ENCODE data around the gene ART3. TPM values are rescaled to one million over a fixed set of nuclear protein-coding genes. Genes with fewer than 3 reads are reported as not detected.

The ART3 gene
- total and polyA plus RNA-seq, 12 donors = 38.4 to 250 (median 69.6) TPM

- no peak for TF ChIP-seq CTCF (IDR thresholded peaks at IDR 0.05)
- H3K27ac ChIP-seq = no peak overlapping the region
- H3K27me3 ChIP-seq = no peaks in the 10 kb centered on the region
- peaks cover 0 to 13% (median 0%) of the 10 kb centered on the region in 9 donors for H3K4me1 ChIP-seq
- H3K4me3 ChIP-seq = no peak overlapping the region
- no peak for DNase-seq
- intact Hi-C loops (cut with DNase I) = no loop called here
- WGBS, 2 donors = 63 to 65% methylated on average over 5 of the region's 5 CpGs
- ATAC-seq = no peak
- H3K9me3 ChIP-seq = no peaks in the 10 kb centered on the region
- peaks cover 0 to 22% (median 5%) of the 10 kb centered on the region in 9 donors for H3K36me3 ChIP-seq
Observed at GRCh38 chr4:76108467-76109181, 34.1 kb downstream of the ART3 start.

GRCh38 chr4:76116821-76117220 lies 42.3 kb downstream of the ART3 start:
- WGBS, 2 donors = 94 to 95% methylated on average over 1 of the region's 1 CpG
- H3K4me3 ChIP-seq = no peak overlapping the region
- no peaks in the 10 kb centered on the region for H3K27me3 ChIP-seq
- DNase-seq (no peak), ATAC-seq (no peak)
- no peak for TF ChIP-seq CTCF (IDR thresholded peaks at IDR 0.05)
- intact Hi-C loops (cut with DNase I) = no loop called here
- no peaks in the 10 kb centered on the region for H3K4me1 ChIP-seq
- no peak overlapping the region for H3K27ac ChIP-seq
- H3K36me3 ChIP-seq = peaks cover 0 to 100% (median 33%) of the 10 kb centered on the region in 9 donors
- peaks cover 0 to 2% (median 0%) of the 10 kb centered on the region in 11 donors for H3K9me3 ChIP-seq

- TF ChIP-seq CTCF (IDR thresholded peaks at IDR 0.05) = no peak
- Histone ChIP-seq H3K27me3 (no peaks in the 10 kb centered on the region), H3K4me3 (no peak overlapping the region), H3K9me3 (peaks cover 0 to 8% (median 0%) of the 10 kb centered on the region in 11 donors), H3K36me3 (peaks cover 0 to 100% (median 40%) of the 10 kb centered on the region in 9 donors), H3K4me1 (no peaks in the 10 kb centered on the region), H3K27ac (no peak overlapping the region)
- DNase-seq (no peak), ATAC-seq (no peak)
- WGBS, 2 donors = 99% methylated on average over 5 of the region's 5 CpGs
- intact Hi-C loops (cut with DNase I) = no loop called here
Observed at GRCh38 chr4:76117536-76117935, 43.0 kb downstream of the ART3 start.

- Histone ChIP-seq H3K9me3 (peaks cover 0 to 8% (median 0%) of the 10 kb centered on the region in 11 donors), H3K4me3 (no peak overlapping the region), H3K27ac (no peak overlapping the region), H3K36me3 (peaks cover 0 to 99% (median 57%) of the 10 kb centered on the region in 9 donors), H3K27me3 (no peaks in the 10 kb centered on the region), H3K4me1 (no peaks in the 10 kb centered on the region)
- TF ChIP-seq CTCF (IDR thresholded peaks at IDR 0.05) = no peak
- intact Hi-C loops (cut with DNase I) = no loop called here
- ATAC-seq (no peak), DNase-seq (no peak)
- WGBS, 2 donors = 90 to 96% methylated on average over 4 of the region's 4 CpGs
Observed at GRCh38 chr4:76120199-76120598, 45.7 kb downstream of the ART3 start.

All from heart right ventricle (tissue), 16 donors.